ENCODE data around the gene FOXC2.

GRCh38 chr16:86557587-86557986, 9.0 kb upstream of the FOXC2 start:
- TF ChIP-seq CTCF (IDR thresholded peaks at IDR 0.05) (no peak), POLR2AphosphoS5 (IDR thresholded peaks at IDR 0.05; ENCODE audit: low read depth, low read length) (no peak), REST (IDR thresholded peaks at IDR 0.05; ENCODE audit: insufficient read depth in 1 of 2, low read depth in 2 of 2, low read length in 1 of 2) (no peak)

Data from Panc1 (cell line).